Ecto neural progenitor cell (in vitro differentiated cells): ENCODE measurements around the gene BABAM1.
A peak's percentile ranks its signal among the peaks of the same experiment; 100 is the strongest.

Experiments
- DNase-seq: peaks from one replicate; pipeline ENCODE4 v3.0.0-alpha.2; 2018; ENCODE audit warnings: low spot score

Gene BABAM1

DNA sequence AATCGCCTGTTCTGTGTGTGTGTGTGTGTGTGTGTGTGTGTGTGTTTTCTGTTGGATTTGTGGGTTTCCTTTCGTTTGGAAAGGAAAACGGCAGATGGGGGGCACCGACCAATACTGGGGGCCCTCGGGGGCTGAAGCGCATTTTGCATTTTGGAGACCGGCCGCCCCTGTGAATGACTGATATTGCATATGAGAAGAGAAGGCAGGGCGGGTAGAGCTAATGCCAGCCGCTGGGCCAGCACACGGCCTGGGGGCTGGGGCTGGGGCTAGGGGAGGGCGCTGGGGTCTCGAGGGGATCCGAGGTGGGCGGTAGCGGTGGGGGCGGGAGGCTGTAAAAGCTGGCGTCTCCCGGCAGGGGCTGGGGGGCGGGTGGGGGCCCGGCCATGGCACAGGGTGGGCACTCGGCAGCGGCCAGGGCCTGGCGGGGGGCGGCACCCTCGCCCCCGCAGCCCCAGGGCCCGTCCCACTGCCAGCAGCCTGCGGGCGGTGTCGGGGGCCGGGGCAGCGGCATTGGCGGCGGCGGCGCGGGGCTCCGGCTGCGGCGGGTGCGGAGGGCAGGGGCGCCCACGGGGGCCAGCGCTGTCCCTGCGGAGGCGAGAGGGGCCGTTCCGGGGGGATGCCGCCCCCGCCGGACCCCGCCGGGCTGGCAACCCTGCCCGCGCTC is 56.2 kb downstream of the BABAM1 start:
- DNase-seq, result no peak

GRCh38 chr19:17323964-17324332 is 56.7 kb downstream of the BABAM1 start:
- DNase-seq, result no peak

DNA sequence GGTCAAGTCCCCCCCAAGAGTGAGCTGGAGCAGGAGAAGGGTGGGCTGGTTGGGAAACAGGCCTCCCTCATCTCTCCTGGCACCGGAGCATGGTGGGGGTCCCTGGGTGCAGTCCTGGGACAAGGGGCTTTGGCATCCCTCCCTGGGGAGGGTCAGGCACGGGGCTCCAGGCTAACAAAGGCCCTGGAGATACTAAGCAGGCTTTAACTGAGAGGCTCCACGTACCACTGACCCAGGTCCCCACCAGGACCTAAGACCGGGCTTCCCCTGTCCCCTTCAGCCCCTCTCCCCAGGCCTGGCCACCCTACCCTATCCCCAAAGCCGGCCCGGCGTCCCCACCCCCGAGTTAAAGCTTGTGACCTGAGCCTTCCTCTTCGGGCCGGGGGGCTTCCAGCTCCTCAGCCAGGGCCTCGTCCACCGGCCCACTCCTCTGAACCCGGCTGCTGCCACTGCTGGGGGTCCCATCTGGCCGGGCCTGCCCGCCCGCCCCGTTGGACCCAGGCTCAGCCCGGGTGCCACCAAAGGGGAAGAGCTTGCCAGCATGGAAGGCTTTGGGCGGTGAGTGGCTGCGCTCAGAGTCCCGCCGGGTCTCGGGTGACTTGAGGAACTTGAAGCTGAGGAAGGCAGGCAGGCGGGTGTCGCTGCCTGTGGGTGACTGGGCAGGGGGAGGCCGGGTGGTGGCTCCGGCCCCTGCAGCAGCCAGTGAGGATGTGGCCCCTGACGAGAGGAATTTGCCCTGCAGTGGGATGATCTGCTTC is 57.3 kb downstream of the BABAM1 start:
- DNase-seq, result no peak

DNA sequence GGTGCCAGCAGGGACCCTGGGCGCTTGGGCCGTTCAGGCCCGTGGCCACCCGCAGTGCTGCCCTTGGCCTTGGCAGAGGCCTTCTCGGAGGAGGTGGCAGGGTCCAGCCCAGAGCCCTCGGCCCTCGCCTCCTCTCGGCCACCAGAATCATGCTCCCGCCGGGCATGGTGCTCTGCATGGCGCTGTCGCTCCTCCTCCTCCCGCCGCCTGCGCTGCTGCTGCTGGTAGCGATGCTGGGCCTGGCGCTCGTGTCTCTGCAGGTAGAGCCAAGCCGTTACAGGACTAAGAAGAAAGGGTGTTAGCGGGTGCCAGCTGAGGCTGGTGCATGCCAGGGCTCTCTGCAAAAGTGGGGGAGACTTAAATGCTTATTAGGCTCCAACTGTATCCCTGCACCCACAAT is 57.9 kb downstream of the BABAM1 start:
- no peak for DNase-seq

GRCh38 chr19:17325881-17326594 is 58.8 kb downstream of the BABAM1 start:
- DNase-seq, result no peak

- DNase-seq, result no peak
Observed at GRCh38 chr19:17326595-17326966, 59.3 kb downstream of the BABAM1 start.

GRCh38 chr19:17327068-17327653 is 59.9 kb downstream of the BABAM1 start:
- peak; percentile 64 for DNase-seq

DNA sequence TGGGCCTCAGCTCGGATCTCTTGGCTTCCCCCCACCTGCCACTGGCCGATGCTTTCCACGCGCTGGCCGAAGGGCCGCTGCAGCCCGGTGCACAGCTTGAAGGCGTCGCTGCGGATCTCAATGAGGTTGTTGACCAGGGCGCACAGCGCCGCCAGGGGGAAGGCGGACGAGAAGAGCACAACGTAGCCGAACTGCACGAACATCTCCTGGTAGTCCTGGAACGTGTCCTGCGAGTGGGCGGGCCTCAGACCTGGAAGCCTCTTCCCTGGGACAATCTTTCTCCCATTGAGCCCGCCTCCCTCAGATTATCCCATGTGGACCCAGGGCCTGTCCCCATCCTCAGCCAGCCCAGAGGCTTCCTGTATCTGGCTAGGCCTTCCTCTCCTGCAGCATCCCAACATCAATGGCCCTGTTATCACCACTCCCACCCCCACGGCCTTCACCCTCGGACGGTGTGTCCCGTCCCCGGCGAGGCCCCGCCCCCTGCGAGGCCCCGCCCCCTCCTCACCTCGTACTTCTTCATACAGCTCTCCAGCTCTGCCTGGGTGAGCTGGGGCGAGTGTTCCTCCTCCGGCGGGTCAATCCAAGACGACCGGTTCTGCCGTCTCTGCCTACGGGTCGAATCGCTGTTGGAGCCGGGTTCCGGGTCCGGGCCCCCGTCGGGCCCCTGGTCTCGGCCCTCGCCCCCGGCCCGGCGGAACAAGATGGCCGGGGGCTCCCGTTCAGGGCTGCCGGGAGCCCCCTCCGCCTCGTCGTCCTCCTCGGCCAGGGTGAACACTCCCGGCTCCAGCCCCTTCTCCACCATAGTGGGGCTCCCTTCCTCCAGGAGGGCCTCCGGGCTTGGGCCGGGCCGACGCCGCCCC is 60.6 kb downstream of the BABAM1 start:
- DNase-seq, result peak; percentile 92
